ENCODE results near the gene SEC14L3.

Gene SEC14L3

DNA sequence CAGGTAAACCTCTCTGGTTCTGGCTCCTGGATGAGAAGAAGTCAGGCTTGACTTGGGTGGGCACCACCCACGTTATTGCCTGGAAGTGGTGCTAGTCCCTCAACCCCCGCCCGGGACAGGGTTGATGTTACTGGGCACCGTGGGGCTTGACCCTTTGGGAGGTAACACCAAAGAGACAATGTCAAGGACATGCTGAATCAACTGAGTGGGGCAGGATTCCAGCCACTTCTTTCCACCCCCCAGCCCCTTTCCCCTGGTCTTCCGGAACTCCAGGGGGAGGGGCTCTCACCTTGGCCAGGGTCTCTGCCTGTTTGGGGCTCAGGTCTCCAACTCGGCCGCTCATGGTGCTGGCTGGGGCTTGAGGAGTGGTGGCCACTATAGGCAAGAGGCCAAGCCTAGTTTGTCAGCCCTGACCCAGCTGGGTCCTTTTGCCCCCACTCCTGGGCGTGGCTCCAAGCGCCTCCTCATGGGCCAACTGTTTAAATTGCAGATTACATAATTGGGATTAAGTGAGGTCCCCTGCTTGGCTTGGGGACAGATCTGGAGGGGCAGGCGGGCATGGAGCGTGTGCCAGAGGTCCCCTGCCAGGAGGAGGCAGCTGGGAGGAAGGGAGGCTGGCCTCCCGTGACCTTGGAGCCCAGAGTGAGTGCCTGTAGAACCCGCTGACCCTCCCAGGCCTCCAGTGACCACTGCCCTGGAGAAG lies at the start of gene SEC14L3:
TSS of gene SEC14L3 (minus strand) at position 402 of the 703 bp plus-strand sequence. CDS start at position 343, 59 bp downstream.
- no peak within 1 kb of the TSS for H3K4me3 ChIP-seq (ENCODE audit: low read depth, low read length)
- DNase-seq (ENCODE audit: low read depth) = no peak
- TF ChIP-seq, protein P1, sequence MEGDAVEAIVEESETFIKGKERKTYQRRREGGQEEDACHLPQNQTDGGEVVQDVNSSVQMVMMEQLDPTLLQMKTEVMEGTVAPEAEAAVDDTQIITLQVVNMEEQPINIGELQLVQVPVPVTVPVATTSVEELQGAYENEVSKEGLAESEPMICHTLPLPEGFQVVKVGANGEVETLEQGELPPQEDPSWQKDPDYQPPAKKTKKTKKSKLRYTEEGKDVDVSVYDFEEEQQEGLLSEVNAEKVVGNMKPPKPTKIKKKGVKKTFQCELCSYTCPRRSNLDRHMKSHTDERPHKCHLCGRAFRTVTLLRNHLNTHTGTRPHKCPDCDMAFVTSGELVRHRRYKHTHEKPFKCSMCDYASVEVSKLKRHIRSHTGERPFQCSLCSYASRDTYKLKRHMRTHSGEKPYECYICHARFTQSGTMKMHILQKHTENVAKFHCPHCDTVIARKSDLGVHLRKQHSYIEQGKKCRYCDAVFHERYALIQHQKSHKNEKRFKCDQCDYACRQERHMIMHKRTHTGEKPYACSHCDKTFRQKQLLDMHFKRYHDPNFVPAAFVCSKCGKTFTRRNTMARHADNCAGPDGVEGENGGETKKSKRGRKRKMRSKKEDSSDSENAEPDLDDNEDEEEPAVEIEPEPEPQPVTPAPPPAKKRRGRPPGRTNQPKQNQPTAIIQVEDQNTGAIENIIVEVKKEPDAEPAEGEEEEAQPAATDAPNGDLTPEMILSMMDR (IDR thresholded peaks at IDR 0.05; ENCODE audit: control insufficient read depth, extremely low read depth, insufficient read depth) = no peak

GRCh38 chr22:30519842-30520425 lies 48.1 kb upstream of the SEC14L3 start:
- TF ChIP-seq, protein P1 (IDR thresholded peaks at IDR 0.05; ENCODE audit: control insufficient read depth, extremely low read depth, insufficient read depth) = no peak
- DNase-seq (ENCODE audit: low read depth) = no peak
- H3K4me3 ChIP-seq (ENCODE audit: low read depth, low read length) = no peak overlapping the region

- TF ChIP-seq, protein P1 (IDR thresholded peaks at IDR 0.05; ENCODE audit: control insufficient read depth, extremely low read depth, insufficient read depth) = no peak
- no peak overlapping the region for H3K4me3 ChIP-seq (ENCODE audit: low read depth, low read length)
- DNase-seq (ENCODE audit: low read depth) = no peak
Measured at GRCh38 chr22:30516731-30517130, 44.9 kb upstream of the SEC14L3 start.

DNA sequence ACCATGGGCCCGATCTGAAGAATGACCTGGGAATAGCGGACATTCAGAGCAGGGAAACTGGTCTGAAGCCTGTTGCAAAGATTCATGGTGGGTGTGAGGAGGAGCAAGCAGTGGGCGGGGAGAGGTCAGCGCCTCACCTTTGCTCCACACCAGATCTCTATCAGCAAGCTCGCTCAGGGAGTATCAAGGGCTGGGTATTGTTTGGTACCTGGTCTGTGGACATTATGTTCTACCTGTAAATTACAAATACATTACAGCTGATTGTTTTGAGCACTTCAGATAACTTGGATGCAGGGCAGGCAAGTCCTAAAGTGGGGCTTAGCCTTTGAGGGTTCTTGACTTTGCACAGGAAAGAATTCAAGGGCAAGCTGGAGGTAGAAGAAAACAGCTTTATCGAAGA lies 44.5 kb upstream of the SEC14L3 start:
- no peak for DNase-seq (ENCODE audit: low read depth)
- TF ChIP-seq, protein P1 (IDR thresholded peaks at IDR 0.05; ENCODE audit: control insufficient read depth, extremely low read depth, insufficient read depth) = no peak
- no peak overlapping the region for H3K4me3 ChIP-seq (ENCODE audit: low read depth, low read length)

DNA sequence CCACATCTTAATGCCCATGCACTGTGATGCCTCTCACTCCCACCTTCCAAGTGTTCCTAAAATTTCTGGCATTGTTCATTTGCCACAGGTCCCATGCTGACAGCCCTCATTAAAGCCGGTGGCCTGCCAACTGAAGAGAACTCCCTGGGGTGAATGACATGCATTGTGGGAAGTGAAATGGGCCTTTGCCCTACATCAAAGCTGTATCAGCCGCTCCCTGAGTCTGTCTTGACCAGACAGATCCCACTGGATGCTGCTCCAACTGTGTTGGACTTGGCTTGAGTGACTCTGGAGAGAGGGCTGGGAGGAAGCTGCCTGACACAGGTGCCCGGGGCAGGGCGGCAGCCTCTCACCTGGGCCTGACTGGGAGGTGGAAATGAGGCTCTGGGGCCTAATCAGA lies 42.4 kb upstream of the SEC14L3 start:
- TF ChIP-seq, protein P1 (IDR thresholded peaks at IDR 0.05; ENCODE audit: control insufficient read depth, extremely low read depth, insufficient read depth) = no peak
- no peak overlapping the region for H3K4me3 ChIP-seq (ENCODE audit: low read depth, low read length)
- no peak for DNase-seq (ENCODE audit: low read depth)

DNA sequence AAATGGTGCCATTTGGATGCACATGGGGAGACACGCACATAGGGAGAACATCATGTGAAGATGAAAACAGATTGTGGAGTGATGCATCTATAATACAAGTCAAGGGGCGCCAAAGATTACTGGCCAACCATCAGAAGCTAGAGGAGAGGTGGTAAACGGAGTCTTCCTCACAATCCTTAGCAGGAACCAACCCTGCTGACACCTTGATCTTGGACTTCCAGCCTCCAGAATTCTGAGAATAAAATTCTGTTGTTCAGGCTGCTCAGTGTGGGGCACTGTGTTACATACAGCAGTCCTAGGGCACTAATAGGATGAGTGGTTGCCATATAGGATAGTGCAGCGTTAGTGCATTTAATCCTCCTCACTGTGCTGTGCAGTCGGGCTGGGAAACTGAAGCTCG lies 41.6 kb upstream of the SEC14L3 start:
- DNase-seq (ENCODE audit: low read depth) = no peak
- TF ChIP-seq, protein P1 (IDR thresholded peaks at IDR 0.05; ENCODE audit: control insufficient read depth, extremely low read depth, insufficient read depth) = no peak
- H3K4me3 ChIP-seq (ENCODE audit: low read depth, low read length) = no peak overlapping the region

All from LNCaP clone FGC (cell line).